ENCODE data around the gene AHSG. TPM values are rescaled to one million over a fixed set of nuclear protein-coding genes. Genes with fewer than 3 reads are reported as not detected.

The AHSG gene
- total and polyA plus RNA-seq, 10 of the 15 experiments (the other 5 are each of a cell fraction or from before 2014, with no cell fraction given), result 0.06 to 0.90 (median 0.15) TPM; not detected in 7

- no TSS peak for BruUV-seq (replicated peaks)
These were observed 46.1 kb upstream of the AHSG start for GRCh38 chr3:186566772-186567071.

More at GRCh38 chr3:186566772-186567071, 46.1 kb upstream of the AHSG start:
- H3K9ac ChIP-seq (ENCODE audit: control insufficient read depth, insufficient read depth, low read length), result peak overlapping the region; percentile 91
- intact Hi-C loops (cut with micrococcal nuclease; ENCODE audit: unreplicated experiment), result loop anchor here (5.0 kb wide), 1 partner anchor 456 kb away; no protein-coding TSS in a partner anchor
- FAIRE-seq, result no peak
- in situ Hi-C loops (cut with MboI), result no loop called here
- H3K27me3 ChIP-seq (replicated peaks in 1 of 2; ENCODE audit: control insufficient read depth in 2 of 2, insufficient read depth in 2 of 2, low read length in 1 of 2), result no peaks in the 10 kb centered on the region
- peak; percentile 2; the same call in 2 of the 3 replicates for ATAC-seq
- under 1% methylated on average over 14 of the region's 14 CpGs for WGBS (ENCODE audit: insufficient coverage, insufficient replicate concordance, low lambda C conversion rate, missing lambda C conversion rate)
- no peaks in the 10 kb centered on the region for H3K9me3 ChIP-seq (replicated peaks; ENCODE audit: control insufficient read depth, insufficient read depth, low read length)
- ChIA-PET RAD21 (ENCODE audit: unreplicated experiment) (interaction anchor here (1.9 to 4.2 kb wide), 2 partner anchors 27 to 30 kb away, joined by 7 to 28 read pairs; no protein-coding TSS in a partner anchor), SMC1A (ENCODE audit: uncharacterized antibody, unreplicated experiment) (interaction anchor here (1.0 to 5.1 kb wide), 4 partner anchors 27 to 624 kb away, joined by 3 to 36 read pairs (median 4); no protein-coding TSS in a partner anchor), POLR2A (interaction anchor here (1.0 to 4.0 kb wide), 5 partner anchors 9 to 630 kb away, joined by 3 to 17 read pairs (median 4); partner anchors contain the start of genes EIF4A2 and TRA2B), CTCF (interaction anchor here (0.7 to 2.7 kb wide), 6 partner anchors 9 to 624 kb away, joined by 3 to 11 read pairs (median 4); no protein-coding TSS in a partner anchor)
- H4K20me1 ChIP-seq (ENCODE audit: control insufficient read depth, insufficient read depth), result no peaks in the 10 kb centered on the region
- peak overlapping the region; percentile 84 for H3K27ac ChIP-seq (ENCODE audit: control insufficient read depth, insufficient read depth)
- H3K4me1 ChIP-seq (ENCODE audit: control insufficient read depth, insufficient read depth, low read length), result peaks cover 6% of the 10 kb centered on the region
- H3K36me3 ChIP-seq (ENCODE audit: control insufficient read depth in 2 of 2, insufficient read depth in 2 of 2, low read length in 1 of 2), result no peaks in the 10 kb centered on the region; a peak in 2 of 4 replicates
- no peak for TF ChIP-seq SPI1 (IDR thresholded peaks at IDR 0.05; ENCODE audit: borderline replicate concordance, insufficient read depth, low read depth, low read length)
- TF ChIP-seq EGR1 (IDR thresholded peaks at IDR 0.05; ENCODE audit: borderline replicate concordance in 1 of 2, low read depth in 2 of 2, low read length in 2 of 2), result no peak
- TF ChIP-seq HDAC6 (IDR thresholded peaks at IDR 0.05; ENCODE audit: unreplicated experiment), result no peak
- TF ChIP-seq NFYB (IDR thresholded peaks at IDR 0.05; ENCODE audit: insufficient read depth, low read depth, low read length), result no peak
- TF ChIP-seq NFIC (IDR thresholded peaks at IDR 0.05; ENCODE audit: low read depth, low read length), result no peak
- no peak for TF ChIP-seq NFYA (IDR thresholded peaks at IDR 0.05; ENCODE audit: borderline replicate concordance, low read depth, low read length)
- TF ChIP-seq YBX1 (IDR thresholded peaks at IDR 0.05), result no peak
- TF ChIP-seq CHD2 (IDR thresholded peaks at IDR 0.05; ENCODE audit: borderline replicate concordance, low read depth, low read length), result no peak
- no peak for TF ChIP-seq BCL11A (IDR thresholded peaks at IDR 0.05; ENCODE audit: low read depth, low read length)
- TF ChIP-seq ZNF24 (IDR thresholded peaks at IDR 0.05), result no peak
- TF ChIP-seq CEBPZ (IDR thresholded peaks at IDR 0.05; ENCODE audit: low read depth, low read length), result no peak
- no peak for TF ChIP-seq BHLHE40 (IDR thresholded peaks at IDR 0.05; ENCODE audit: borderline replicate concordance in 1 of 2, low read depth in 2 of 2, low read length in 1 of 2)
- no peak for TF ChIP-seq SRF (IDR thresholded peaks at IDR 0.05; ENCODE audit: low read depth in 2 of 2, low read length in 2 of 2)
- TF ChIP-seq, protein P1, sequence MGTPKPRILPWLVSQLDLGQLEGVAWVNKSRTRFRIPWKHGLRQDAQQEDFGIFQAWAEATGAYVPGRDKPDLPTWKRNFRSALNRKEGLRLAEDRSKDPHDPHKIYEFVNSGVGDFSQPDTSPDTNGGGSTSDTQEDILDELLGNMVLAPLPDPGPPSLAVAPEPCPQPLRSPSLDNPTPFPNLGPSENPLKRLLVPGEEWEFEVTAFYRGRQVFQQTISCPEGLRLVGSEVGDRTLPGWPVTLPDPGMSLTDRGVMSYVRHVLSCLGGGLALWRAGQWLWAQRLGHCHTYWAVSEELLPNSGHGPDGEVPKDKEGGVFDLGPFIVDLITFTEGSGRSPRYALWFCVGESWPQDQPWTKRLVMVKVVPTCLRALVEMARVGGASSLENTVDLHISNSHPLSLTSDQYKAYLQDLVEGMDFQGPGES (IDR thresholded peaks at IDR 0.05), result no peak
- no peak for TF ChIP-seq ZNF217 (IDR thresholded peaks at IDR 0.05)
- no peak for TF ChIP-seq EZH2 (IDR thresholded peaks at IDR 0.05; ENCODE audit: borderline replicate concordance, control insufficient read depth, low read depth, low read length)
- TF ChIP-seq TARDBP (IDR thresholded peaks at IDR 0.05; ENCODE audit: borderline replicate concordance), result no peak
- no peak for TF ChIP-seq MLLT1 (IDR thresholded peaks at IDR 0.05)
- TF ChIP-seq HCFC1 (IDR thresholded peaks at IDR 0.05; ENCODE audit: low read length), result no peak
- no peak for DNase-seq (ENCODE audit: low read depth, low spot score)
- peak overlapping the region; percentile 77 for H3K4me3 ChIP-seq
- peak overlapping the region; percentile 95 for H3K4me2 ChIP-seq (ENCODE audit: control insufficient read depth, insufficient read depth)
- peaks cover 45% of the 10 kb centered on the region for H3K79me2 ChIP-seq (ENCODE audit: control insufficient read depth, insufficient read depth, low read length)
- H2AFZ ChIP-seq (ENCODE audit: control insufficient read depth, low read depth, low read length), result peak overlapping the region; percentile 97
